OCI-LY3 (cell line): ENCODE data around the gene NYAP2.

Source experiments
- H2AFZ ChIP-seq: fragments of 200-600, 300-600 bp; shearing (Covaris generic); 2 replicates; pipeline ENCODE4 v1.6.0; 2014; ENCODE audit warnings: antibody characterized with exemption, low read depth, low read length
- H3K27ac ChIP-seq: fragments of 200-600, 300-600 bp; sonication (generic); 2 replicates; pipeline ENCODE4 v1.5.1; 2014; ENCODE audit warnings: mild to moderate bottlenecking, low read length, moderate library complexity, mixed read lengths
- H3K27me3 ChIP-seq: fragments of 200-600, 300-600 bp; sonication (generic); 2 replicates; pipeline ENCODE4 v1.6.1; 2014; ENCODE audit warnings: low read depth, low read length, mixed read lengths
- H3K36me3 ChIP-seq: fragments of 200-600, 300-600 bp; sonication (generic); replicated peaks from 2 replicates; pipeline ENCODE3; 2014; ENCODE audit warnings: low read depth, low read length, mixed read lengths
- H3K4me1 ChIP-seq: fragments of 300-600, 200-600 bp; sonication (generic); 2 replicates; pipeline ENCODE4 v1.6.1; 2014; ENCODE audit warnings: low read length, mixed read lengths
- H3K4me2 ChIP-seq: fragments of 200-600, 300-600 bp; sonication (generic); 2 replicates; pipeline ENCODE4 v1.6.1; 2014; ENCODE audit warnings: low read length, mixed read lengths
- H3K4me3 ChIP-seq: fragments of 300-600, 200-600 bp; sonication (generic); 2 replicates; pipeline ENCODE4 v1.5.1; 2014; ENCODE audit warnings: antibody characterized with exemption, mild to moderate bottlenecking, low read length, moderate library complexity
- H3K79me2 ChIP-seq: fragments of 300-600, 200-600 bp; shearing (Covaris generic); 2 replicates; pipeline ENCODE4 v1.6.1; 2014; ENCODE audit warnings: mild to moderate bottlenecking, low read length, mixed read lengths
- H3K9ac ChIP-seq: fragments of 300-600, 200-600 bp; shearing (Covaris generic); 2 replicates; pipeline ENCODE4 v1.6.0; 2014; ENCODE audit warnings: mild to moderate bottlenecking, low read length, moderate library complexity
- H3K9me3 ChIP-seq: fragments of 200-600, 300-600 bp; shearing (Covaris generic); 2 replicates; pipeline ENCODE4 v1.6.1; 2014; ENCODE audit warnings: low read length, mixed read lengths; ENCODE audit not compliant: insufficient read depth
- H4K20me1 ChIP-seq: fragments of 200-600, 300-600 bp; sonication (generic); 2 replicates; pipeline ENCODE4 v1.6.1; 2016; ENCODE audit warnings: low read length, mixed read lengths; ENCODE audit not compliant: insufficient read depth
- EZH2phosphoT487 ChIP-seq: fragments of 200-600 bp; shearing (Covaris generic); IDR thresholded peaks from 2 replicates; pipeline ENCODE4 v1.6.1; 2018; ENCODE audit warnings: antibody characterized with exemption, mixed run types, low read depth
- TF ChIP-seq, protein P1 (sequence below): fragments of 200-600, 300-600 bp; sonication (generic); IDR thresholded peaks from 2 replicates; pipeline ENCODE4 v1.5.1; 2014; ENCODE audit warnings: antibody characterized with exemption, low read length, low read depth

Gene NYAP2

DNA sequence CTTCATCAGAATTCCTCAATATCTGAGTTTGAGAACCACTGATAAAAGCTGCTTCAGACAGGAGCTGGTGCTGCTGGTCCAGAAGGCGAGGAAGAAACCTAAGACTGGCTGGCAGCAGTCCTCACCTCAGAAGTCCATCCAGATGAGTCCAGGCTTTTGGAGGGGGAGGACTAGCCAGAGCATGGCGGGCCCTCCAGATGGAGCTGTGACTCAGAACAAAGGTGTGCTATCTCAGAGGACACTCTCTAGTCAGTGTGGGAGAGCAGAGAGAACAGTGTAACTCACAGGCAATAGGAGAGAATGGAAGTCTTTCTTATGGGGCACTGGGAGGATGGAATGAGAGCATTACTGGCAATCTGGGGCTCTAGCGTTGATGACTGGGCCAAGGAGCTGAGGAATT, 191.4 kb downstream of the NYAP2 start:
- no peaks in the 10 kb centered on the region for H3K27me3 ChIP-seq
- H2AFZ ChIP-seq: no peak overlapping the region
- no peaks in the 10 kb centered on the region for H3K36me3 ChIP-seq
- TF ChIP-seq, protein P1, sequence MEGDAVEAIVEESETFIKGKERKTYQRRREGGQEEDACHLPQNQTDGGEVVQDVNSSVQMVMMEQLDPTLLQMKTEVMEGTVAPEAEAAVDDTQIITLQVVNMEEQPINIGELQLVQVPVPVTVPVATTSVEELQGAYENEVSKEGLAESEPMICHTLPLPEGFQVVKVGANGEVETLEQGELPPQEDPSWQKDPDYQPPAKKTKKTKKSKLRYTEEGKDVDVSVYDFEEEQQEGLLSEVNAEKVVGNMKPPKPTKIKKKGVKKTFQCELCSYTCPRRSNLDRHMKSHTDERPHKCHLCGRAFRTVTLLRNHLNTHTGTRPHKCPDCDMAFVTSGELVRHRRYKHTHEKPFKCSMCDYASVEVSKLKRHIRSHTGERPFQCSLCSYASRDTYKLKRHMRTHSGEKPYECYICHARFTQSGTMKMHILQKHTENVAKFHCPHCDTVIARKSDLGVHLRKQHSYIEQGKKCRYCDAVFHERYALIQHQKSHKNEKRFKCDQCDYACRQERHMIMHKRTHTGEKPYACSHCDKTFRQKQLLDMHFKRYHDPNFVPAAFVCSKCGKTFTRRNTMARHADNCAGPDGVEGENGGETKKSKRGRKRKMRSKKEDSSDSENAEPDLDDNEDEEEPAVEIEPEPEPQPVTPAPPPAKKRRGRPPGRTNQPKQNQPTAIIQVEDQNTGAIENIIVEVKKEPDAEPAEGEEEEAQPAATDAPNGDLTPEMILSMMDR: no peak
- TF ChIP-seq EZH2phosphoT487: no peak
- H3K27ac ChIP-seq: no peak overlapping the region
- H4K20me1 ChIP-seq: no peaks in the 10 kb centered on the region
- H3K9ac ChIP-seq: no peak overlapping the region
- no peaks in the 10 kb centered on the region for H3K4me1 ChIP-seq
- no peak overlapping the region for H3K4me3 ChIP-seq
- no peak overlapping the region for H3K4me2 ChIP-seq
- H3K79me2 ChIP-seq: no peaks in the 10 kb centered on the region
- no peaks in the 10 kb centered on the region for H3K9me3 ChIP-seq

DNA sequence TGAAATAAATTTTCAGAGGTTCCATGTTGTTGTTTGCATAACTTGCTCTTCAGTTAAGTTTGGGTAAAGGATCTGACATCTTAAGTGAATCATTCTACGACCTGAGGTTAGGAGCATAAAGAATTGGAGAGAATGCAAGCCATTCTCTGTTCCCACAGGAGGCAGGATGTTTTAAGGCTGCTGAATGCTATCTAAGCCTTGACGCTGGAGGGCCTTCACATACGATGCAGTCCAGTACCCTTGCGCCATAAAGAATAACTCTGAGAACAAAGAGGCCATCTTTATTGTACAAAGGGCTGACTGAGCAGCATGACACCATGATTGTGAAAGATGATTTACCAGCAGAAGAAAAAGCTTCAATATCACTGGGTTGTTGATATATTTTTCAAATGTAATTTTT, 198.4 kb downstream of the NYAP2 start:
- H3K9me3 ChIP-seq: no peaks in the 10 kb centered on the region
- H3K4me2 ChIP-seq: no peak overlapping the region
- no peak overlapping the region for H3K27ac ChIP-seq
- no peak overlapping the region for H3K4me3 ChIP-seq
- H3K9ac ChIP-seq: no peak overlapping the region
- H2AFZ ChIP-seq: no peak overlapping the region
- no peaks in the 10 kb centered on the region for H3K79me2 ChIP-seq
- no peaks in the 10 kb centered on the region for H3K36me3 ChIP-seq
- no peaks in the 10 kb centered on the region for H4K20me1 ChIP-seq
- no peaks in the 10 kb centered on the region for H3K27me3 ChIP-seq
- TF ChIP-seq EZH2phosphoT487: no peak
- TF ChIP-seq, protein P1: no peak
- no peaks in the 10 kb centered on the region for H3K4me1 ChIP-seq

DNA sequence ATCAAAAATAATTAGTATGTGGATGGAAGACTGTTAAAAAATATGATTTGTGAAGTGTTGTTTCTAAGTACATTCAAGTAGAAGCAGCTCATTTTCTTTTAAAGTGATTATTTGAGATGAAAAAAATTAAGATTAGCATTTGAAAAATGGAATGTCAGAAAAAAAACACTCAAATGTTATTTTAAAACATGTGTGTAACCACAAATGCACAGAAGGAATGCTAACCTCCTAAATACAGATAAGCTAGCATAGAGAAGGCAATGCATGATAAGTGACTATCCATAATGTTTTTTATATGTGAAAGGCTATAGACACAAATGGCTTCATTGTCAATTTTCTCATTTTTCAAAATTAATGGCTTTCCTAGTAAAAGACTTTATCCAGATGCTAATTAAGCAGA, 198.9 kb downstream of the NYAP2 start:
- Histone ChIP-seq H2AFZ (no peak overlapping the region), H3K9me3 (no peaks in the 10 kb centered on the region), H3K79me2 (no peaks in the 10 kb centered on the region), H4K20me1 (no peaks in the 10 kb centered on the region), H3K36me3 (no peaks in the 10 kb centered on the region), H3K27me3 (no peaks in the 10 kb centered on the region), H3K4me1 (no peaks in the 10 kb centered on the region), H3K4me2 (no peak overlapping the region), H3K27ac (no peak overlapping the region), H3K9ac (no peak overlapping the region), H3K4me3 (no peak overlapping the region)
- no peak for TF ChIP-seq EZH2phosphoT487
- TF ChIP-seq, protein P1: no peak

DNA sequence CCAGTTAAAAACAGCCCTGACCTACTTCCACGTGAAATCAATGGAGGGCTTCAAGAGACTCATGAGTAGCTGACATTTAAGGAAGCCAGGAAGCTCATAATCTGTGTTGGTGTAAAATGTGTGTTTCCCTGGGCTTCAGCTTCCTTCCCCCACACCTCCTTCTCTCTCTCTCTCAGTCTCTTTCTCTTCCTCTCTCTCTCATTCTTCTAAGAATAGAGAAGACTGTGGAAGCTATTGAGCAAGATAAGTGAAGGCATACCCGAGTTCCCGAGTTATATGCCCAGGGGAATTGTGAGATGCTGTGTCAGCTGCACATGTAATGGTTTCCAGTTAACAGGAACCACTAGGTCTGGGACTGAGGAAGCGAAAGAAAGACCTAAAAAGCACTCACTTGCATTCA, 199.4 kb downstream of the NYAP2 start:
- Histone ChIP-seq H3K27ac (no peak overlapping the region), H3K4me2 (no peak overlapping the region), H3K9me3 (no peaks in the 10 kb centered on the region), H3K4me3 (no peak overlapping the region), H3K36me3 (no peaks in the 10 kb centered on the region), H3K4me1 (no peaks in the 10 kb centered on the region), H3K79me2 (no peaks in the 10 kb centered on the region), H3K27me3 (no peaks in the 10 kb centered on the region), H4K20me1 (no peaks in the 10 kb centered on the region), H3K9ac (no peak overlapping the region), H2AFZ (no peak overlapping the region)
- no peak for TF ChIP-seq EZH2phosphoT487
- TF ChIP-seq, protein P1: no peak
